HG03060 (cell line): ENCODE results near the gene UTS2.

ENCODE experiments used
- ATAC-seq: cut with Tn5 transposase; IDR thresholded peaks from one replicate; pipeline ENCODE4 v1.9.1; 2021; ENCODE audit warnings: low read depth, moderate number of reproducible peaks; ENCODE audit not compliant: unreplicated experiment

Gene UTS2

GRCh38 chr1:7813677-7814373, 39.0 kb downstream of the UTS2 start:
- no peak for ATAC-seq

DNA sequence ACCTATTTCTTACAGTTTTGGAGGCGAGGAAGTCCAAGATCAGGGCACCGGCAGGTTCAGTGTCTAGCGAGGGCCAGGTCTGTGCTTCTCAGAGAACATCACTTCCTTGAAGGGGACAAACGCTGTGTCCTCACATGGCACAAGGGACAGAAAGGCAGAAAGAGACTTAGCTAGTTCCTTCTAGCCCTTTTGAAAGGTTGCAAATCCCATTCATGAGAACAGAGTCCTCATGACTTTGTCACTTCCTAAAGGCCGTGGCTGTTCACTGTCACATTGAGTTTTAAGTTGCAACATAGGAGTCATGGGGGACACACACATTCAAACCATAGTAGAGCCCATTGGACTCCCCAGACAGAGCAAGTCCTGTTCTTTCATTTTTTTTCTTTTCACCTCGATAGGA, 41.4 kb downstream of the UTS2 start:
- ATAC-seq = no peak

- ATAC-seq = no peak
These were observed 42.5 kb downstream of the UTS2 start for GRCh38 chr1:7810395-7810794.

- no peak for ATAC-seq
These were observed 43.1 kb downstream of the UTS2 start for GRCh38 chr1:7809742-7810141.

DNA sequence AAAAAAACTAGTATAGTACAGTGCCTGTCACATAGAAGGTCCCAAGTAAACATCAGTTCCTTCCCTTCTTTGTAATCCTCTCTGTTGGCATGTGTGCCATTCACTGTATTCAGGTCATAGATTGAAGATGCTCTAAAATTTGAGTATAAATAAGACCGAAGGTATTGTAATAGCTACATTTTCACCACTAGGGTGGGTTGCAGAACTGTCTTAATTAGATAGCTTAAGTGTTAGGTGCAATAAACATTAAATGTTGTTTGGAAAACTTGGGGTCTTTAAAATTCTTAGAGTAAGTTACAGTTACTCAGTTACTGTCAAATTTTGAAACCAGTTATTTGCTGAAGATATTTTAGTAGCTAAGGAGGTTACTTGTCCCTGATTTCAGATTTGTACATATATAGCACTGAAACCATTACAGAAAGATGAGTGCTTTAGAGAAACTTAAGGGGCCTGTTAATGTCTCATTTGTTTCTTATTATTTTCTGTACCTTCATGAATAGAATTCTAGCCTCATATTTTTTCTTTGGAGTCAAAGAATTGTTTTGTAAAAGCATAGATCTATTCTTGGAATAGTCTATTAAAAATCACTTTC, 44.5 kb downstream of the UTS2 start:
- no peak for ATAC-seq

DNA sequence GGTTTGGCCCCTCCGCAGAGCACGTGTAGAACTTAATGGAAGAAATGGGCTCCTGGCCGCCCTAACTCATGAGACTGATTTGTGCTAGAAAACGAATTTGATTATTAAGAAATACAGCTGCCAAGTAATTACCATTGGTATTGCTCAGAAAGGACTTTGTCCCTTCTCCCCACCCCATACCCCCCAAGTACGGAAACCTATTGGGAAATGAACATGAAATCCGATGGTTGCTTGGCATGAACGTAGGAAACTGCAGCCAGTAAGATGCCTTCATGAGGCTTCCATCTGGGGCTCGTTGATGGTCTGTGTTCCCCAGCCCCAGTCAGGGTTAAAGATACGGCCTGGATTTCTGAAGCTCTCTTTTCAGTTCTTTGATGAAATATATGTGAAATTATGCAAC, 47.4 kb downstream of the UTS2 start:
- ATAC-seq = no peak
